Thyroid gland (tissue), 4 donors: ENCODE results near the gene C1QTNF8. TPM values are rescaled to one million over a fixed set of nuclear protein-coding genes. Genes with fewer than 3 reads are reported as not detected.

ENCODE experiments used
- DNase-seq, 2 donors: peaks; one replicate each; pipeline ENCODE4 v3.0.0-alpha.2; 2019
- H3K27ac ChIP-seq, 3 donors: fragments of 200-600 bp; sonication (generic); 1 replicate in 2 of 3; 2 replicates in 1 of 3; pipeline ENCODE4 v1.5.1; 2016 to 2019; ENCODE audit warnings: mild to moderate bottlenecking in 1 of 3, moderate library complexity in 1 of 3
- H3K27me3 ChIP-seq: fragments of 200-600 bp; sonication (generic); one replicate; pipeline ENCODE4 v1.5.1; 2019
- H3K36me3 ChIP-seq, 2 donors: fragments of 200-600 bp; sonication (generic); one replicate each; pipeline ENCODE4 v1.5.1; 2016 to 2019
- H3K4me1 ChIP-seq, 2 donors: fragments of 200-600 bp; sonication (generic); one replicate each; pipeline ENCODE4 v1.5.1; 2017 to 2019
- H3K4me3 ChIP-seq, 3 donors: fragments of 200-600 bp; sonication (generic); replicated peaks in 1 of 3; 1 replicate in 2 of 3; 2 replicates in 1 of 3; pipeline ENCODE4 v1.5.1; 2016; ENCODE audit warnings: mild to moderate bottlenecking in 1 of 3
- H3K9me3 ChIP-seq: fragments of 200-600 bp; sonication (generic); one replicate; pipeline ENCODE4 v1.5.1; 2017
- POLR2A ChIP-seq, 2 donors: fragments of 450-650 bp; IDR thresholded peaks; one replicate each; pipeline ENCODE4 v1.6.1; 2017; ENCODE audit warnings: antibody characterized with exemption in 2 of 2, mild to moderate bottlenecking in 2 of 2, moderate library complexity in 1 of 2
- WGBS, 2 donors: methylation state at CpG; one replicate each; pipeline ENCODE4 v1.1.5; 2017; 5-methylcytosine and 5-hydroxymethylcytosine counted together
- intact Hi-C: fragments of 100-400 bp; cut with DNase I; formaldehyde crosslinking; loops from one replicate; pipeline ENCODE4 v1.15.1; 2023
- total RNA-seq, 4 donors: library from RNA; depleted of rRNA; stranded (reverse); fragments of >200 nt; gene quantifications; one replicate each; pipeline ENCODE4 v1.2.3, GENCODE V29; 2016
- TF ChIP-seq, protein P1 (sequence below), 6 experiments: fragments of 200-600 bp in 3 of 6; fragments of 450-650 bp in 3 of 6; sonication (generic) in 3 of 6; IDR thresholded peaks; one replicate each; pipeline ENCODE4 v1.5.1; 2016 to 2019; ENCODE audit warnings: antibody characterized with exemption in 6 of 6, mild to moderate bottlenecking in 2 of 6, inconsistent platforms in 1 of 6, moderate library complexity in 1 of 6

Gene C1QTNF8
- total RNA-seq, 4 donors from 2014 or later: not detected

DNA sequence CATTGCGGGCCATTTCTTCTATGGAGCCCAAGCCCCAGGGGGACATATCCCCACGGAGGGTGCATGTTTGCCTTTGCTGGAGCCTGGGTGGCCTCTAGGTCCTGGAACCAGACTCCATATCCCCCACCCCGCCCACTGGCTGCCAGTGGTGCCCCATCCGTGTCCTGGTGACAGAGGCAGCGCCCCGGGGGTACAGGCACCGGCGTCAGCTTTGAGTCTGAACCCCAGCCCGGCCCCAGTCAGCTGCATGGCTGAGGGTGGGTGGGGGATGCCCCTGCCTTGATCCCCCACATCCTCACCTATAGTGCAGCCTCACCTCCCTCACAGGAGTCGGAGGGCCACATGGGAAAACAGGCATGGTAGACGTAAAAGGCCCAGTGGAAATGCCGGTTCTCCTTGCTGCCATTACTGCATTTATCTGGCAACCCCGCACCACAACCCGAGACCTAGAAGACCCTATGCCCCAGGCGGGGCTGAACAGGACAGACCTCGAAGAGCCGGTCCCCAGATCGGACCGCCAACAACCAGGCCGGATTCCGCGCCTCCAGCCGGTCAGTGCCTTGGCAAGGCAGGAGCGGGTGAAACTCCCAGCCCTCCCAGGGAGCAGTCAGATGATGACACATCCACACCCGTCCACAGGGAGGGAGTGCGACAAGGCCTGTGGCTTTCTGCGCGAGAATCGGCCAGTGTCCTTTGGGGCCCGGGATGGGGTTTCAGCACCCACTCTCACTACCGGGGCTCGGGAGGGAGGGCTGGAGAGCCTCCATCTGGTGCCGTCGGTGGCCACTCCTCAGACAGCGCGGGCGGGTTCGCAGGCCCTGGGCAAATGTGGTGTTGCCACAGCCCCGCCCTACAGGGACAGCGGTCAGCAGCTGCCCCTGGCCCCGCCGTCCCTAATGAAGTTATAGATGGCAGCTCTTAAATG is 35.4 kb downstream of the C1QTNF8 start:
- intact Hi-C loops: no loop called here
- Histone ChIP-seq H3K36me3 (no peaks in the 10 kb centered on the region), H3K9me3 (no peaks in the 10 kb centered on the region), H3K4me1 (no peaks in the 10 kb centered on the region), H3K27ac (no peak overlapping the region), H3K4me3 (no peak overlapping the region), H3K27me3 (peaks cover 8% of the 10 kb centered on the region)
- no peak for DNase-seq
- 71 to 83% methylated on average over 14 to 40 of the region's 42 CpGs for WGBS, 2 donors
- TF ChIP-seq POLR2A (IDR thresholded peaks at IDR 0.05): no peak
- TF ChIP-seq, protein P1, sequence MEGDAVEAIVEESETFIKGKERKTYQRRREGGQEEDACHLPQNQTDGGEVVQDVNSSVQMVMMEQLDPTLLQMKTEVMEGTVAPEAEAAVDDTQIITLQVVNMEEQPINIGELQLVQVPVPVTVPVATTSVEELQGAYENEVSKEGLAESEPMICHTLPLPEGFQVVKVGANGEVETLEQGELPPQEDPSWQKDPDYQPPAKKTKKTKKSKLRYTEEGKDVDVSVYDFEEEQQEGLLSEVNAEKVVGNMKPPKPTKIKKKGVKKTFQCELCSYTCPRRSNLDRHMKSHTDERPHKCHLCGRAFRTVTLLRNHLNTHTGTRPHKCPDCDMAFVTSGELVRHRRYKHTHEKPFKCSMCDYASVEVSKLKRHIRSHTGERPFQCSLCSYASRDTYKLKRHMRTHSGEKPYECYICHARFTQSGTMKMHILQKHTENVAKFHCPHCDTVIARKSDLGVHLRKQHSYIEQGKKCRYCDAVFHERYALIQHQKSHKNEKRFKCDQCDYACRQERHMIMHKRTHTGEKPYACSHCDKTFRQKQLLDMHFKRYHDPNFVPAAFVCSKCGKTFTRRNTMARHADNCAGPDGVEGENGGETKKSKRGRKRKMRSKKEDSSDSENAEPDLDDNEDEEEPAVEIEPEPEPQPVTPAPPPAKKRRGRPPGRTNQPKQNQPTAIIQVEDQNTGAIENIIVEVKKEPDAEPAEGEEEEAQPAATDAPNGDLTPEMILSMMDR (IDR thresholded peaks at IDR 0.05): no peak

DNA sequence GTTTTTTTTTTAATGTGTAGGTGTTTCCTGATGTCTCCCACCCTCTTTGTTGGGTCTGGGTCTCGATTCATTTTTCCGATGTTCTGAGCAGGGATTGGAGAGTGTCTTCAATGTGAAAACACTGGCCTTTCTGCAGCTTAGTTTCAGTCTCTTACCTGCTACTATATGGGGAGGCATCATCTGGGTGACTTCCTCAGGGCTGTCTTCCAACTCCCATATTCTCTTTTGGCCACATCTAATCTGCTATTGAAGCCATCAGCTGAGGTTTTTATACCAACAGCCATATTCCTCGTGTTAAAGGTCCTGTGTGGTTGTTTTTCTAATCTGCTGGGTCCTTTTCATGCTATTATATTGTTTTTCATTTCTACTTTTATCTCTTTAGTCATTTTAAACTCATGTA is 36.7 kb downstream of the C1QTNF8 start:
- no peak overlapping the region for H3K27ac ChIP-seq
- no peak overlapping the region for H3K4me3 ChIP-seq
- TF ChIP-seq POLR2A (IDR thresholded peaks at IDR 0.05): no peak
- TF ChIP-seq, protein P1 (IDR thresholded peaks at IDR 0.05): no peak
- no peak for DNase-seq
- WGBS, 2 donors: 90 to 95% methylated on average over 3 of the region's 3 CpGs
- peaks cover 0 to 3% of the 10 kb centered on the region in 2 donors for H3K4me1 ChIP-seq
- H3K27me3 ChIP-seq: peaks cover 7% of the 10 kb centered on the region
- no peaks in the 10 kb centered on the region for H3K36me3 ChIP-seq
- intact Hi-C loops: loop anchor here (5.0 to 10.0 kb wide), 2 partner anchors 247 to 345 kb away; partner anchors contain the start of gene METRN
- no peaks in the 10 kb centered on the region for H3K9me3 ChIP-seq

DNA sequence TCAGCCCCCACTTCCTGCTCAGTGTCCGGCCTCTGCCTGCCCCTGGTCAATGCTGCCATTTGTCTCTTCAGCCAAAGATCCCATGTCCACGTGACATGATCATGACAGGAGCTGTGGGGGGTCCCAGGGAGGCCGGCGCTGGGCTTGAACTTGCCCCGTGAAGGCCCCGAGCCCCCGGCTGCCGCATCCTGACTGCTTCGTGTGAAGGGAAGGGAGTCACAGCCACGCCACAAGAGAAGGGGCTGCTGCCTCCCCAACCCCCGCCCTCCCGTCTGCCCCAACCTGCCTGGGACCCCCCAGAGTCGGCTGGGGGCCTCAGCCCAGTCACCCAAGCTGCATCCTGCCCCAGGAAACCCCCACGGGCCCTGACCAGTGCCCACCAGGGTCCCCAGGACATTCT is 37.8 kb downstream of the C1QTNF8 start:
- no peak for DNase-seq
- Histone ChIP-seq H3K4me3 (no peak overlapping the region), H3K9me3 (no peaks in the 10 kb centered on the region), H3K27ac (no peak overlapping the region), H3K36me3 (no peaks in the 10 kb centered on the region), H3K4me1 (peaks cover 0 to 3% of the 10 kb centered on the region in 2 donors), H3K27me3 (peaks cover 7% of the 10 kb centered on the region)
- intact Hi-C loops: loop anchor here (5.0 to 10.0 kb wide), 2 partner anchors 246 to 343 kb away; partner anchors contain the start of gene METRN
- 52 to 57% methylated on average over 8 to 11 of the region's 14 CpGs for WGBS, 2 donors
- TF ChIP-seq POLR2A (IDR thresholded peaks at IDR 0.05): no peak
- TF ChIP-seq, protein P1 (IDR thresholded peaks at IDR 0.05): no peak

DNA sequence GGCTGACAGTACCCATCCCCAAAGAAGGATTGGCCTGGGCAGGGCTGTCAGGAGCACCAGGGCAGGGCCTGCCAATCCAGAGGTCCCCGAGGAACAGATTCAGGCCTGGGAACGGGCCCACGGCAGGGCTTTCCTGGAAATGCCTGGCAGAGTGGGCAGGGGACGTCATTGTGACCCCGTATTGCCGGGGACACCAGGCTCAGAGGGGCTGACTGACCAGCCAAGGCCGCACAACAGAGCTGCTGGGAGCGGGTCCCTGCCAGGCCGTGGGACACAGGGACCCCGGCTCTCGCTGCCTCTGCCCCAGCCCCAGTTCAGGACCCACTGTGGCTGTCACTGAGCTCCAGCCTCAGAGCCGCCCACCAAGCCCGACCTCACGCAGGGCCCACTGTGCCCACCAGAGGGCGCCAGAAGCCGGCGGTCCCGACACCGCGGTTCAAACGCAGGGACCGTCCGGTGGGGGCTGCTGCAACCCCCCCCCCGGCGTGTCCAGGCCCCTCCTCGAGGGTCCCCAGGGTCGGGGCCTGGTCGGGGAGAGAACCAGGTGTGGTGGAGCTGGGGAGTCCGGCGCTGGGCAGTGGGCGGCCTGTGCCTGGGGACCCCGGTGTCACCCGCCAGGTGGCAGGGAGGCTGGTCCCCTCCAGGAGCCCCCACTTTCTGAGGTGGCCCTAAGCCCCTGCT is 38.7 kb downstream of the C1QTNF8 start:
- WGBS, 2 donors: 33% methylated on average over 8 of the region's 33 CpGs; no CpG with 5 or more reads in 1 of the 2 donors
- H3K27me3 ChIP-seq: peaks cover 7% of the 10 kb centered on the region
- H3K36me3 ChIP-seq: no peaks in the 10 kb centered on the region
- no peaks in the 10 kb centered on the region for H3K9me3 ChIP-seq
- H3K4me3 ChIP-seq: no peak overlapping the region
- peaks cover 0 to 3% of the 10 kb centered on the region in 2 donors for H3K4me1 ChIP-seq
- H3K27ac ChIP-seq: no peak overlapping the region
- TF ChIP-seq, protein P1 (IDR thresholded peaks at IDR 0.05): peak in 5 of 6 experiments; percentile 29 to 70 (median 52)
- TF ChIP-seq POLR2A (IDR thresholded peaks at IDR 0.05): no peak
- DNase-seq: peak; percentile 15 to 18
- intact Hi-C loops: loop anchor here (5.0 to 10.0 kb wide), 2 partner anchors 245 to 343 kb away; partner anchors contain the start of gene METRN
